ENCODE data around the gene SLC12A7.
"Not testable (repeated sequence)": the region's sequence is repeated elsewhere in the genome, so short reads cannot be mapped to it uniquely, and the experiment has no call there.

SLC12A7 gene

DNA sequence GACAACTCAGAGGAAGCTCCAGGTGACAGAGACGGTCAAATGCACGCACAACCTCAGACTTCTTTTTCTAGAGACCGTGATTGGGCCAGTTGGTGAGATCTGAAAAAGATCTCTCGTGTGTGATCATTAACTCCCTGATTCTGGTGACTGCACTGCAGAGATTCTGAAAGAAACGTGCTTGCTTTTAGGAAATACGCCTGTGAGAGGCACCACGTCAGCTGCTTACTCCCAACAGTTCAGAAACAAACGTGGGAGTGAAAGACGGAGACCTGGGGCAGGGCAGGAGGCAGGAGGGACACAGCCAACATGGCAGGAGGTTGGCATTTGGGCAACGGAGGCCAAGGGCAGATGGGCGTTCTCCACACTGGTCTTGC lies 15.9 kb downstream of the SLC12A7 start:
- DNase-seq (ENCODE audit: low spot score) = no peak

- no peak for DNase-seq (ENCODE audit: low spot score)
These were observed 16.4 kb downstream of the SLC12A7 start for GRCh38 chr5:1095302-1095989.

DNA sequence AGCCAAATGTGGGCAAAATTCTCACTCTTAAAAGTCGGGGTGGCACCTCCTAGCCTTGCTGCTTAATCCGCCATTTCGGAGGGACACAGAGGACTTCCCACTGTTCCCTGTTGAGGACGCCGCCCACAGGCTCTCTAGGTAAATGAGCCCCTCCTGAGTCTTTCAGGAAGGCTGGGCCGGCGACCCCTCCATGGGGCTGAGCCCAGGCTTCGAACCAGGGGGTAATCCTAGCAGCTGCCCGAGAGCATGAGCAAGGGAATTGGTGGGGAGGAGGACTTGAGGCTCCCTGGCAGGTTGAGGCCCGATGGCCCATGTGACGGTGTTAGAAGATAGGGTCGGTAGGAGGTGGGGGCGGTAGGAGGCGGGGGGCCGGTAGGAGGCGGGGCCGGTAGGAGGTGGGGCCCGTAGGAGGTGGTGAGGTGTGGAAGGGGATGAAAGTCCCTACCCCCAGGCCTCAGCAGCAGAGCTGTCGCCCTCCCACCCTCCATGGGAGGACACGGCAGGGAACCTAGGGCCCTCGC lies 17.1 kb downstream of the SLC12A7 start:
- DNase-seq (ENCODE audit: low spot score) = no peak

DNA sequence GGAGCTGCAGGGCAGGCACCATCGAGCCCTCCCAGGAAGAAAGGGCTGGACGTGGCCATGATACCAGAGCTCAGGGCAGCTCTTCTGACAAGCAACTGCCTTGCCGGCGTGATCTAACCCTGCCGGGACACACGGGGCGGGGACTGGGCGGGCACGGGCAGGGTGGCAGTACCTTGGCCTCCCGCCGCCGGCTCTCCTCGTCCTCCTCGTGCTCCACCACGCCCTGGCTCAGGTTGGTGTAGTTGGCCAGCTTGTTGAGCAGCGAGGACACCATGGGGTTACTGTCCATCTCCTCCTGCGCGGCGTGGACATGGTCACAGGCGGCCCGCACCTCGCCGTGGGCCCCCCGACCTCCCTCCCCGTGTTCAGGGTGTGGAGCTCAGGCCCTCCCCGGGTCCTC lies 18.5 kb downstream of the SLC12A7 start:
- no peak for DNase-seq (ENCODE audit: low spot score)

DNA sequence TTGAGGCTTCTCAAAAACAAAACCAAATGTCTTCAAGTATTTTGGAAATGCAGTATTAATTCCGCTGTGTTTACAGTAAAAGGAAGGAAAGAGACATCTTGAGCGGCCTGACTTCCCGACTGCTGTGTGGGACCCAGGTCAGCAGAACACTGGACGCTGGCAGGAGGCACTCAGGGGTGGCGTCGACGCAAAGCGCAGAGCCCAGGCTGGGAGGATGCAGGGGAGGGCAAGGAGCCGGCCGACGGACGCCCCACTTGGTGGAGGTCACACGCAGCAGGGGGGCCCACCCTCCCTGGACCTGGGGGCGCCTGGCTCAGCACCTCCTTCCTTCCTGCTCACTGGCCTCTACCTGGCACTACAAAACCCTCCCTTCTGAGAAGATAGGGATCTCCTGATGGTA lies 19.7 kb downstream of the SLC12A7 start:
- no peak for DNase-seq (ENCODE audit: low spot score)

DNA sequence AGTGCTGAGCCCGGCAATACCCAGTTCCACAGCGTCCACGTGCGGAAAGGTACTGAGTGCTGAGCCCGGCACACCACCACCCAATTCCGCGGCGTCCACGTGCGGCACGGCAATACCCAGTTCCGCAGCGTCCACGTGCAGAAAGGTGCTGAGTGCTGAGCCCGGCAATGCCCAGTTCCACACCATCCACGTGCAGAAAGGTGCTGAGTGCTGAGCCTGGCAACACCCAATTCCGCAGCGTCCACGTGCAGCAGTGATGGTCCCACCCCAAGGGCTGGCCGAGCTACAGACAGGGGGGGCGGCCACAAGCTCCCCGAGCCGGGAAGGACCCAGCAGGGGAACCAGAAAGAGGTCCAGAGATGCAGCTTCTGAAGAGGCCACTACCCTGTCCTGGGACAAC lies 20.2 kb downstream of the SLC12A7 start:
- no peak for DNase-seq (ENCODE audit: low spot score)

GRCh38 chr5:1090538-1090937 lies 21.3 kb downstream of the SLC12A7 start:
- peak; percentile 11 for DNase-seq (ENCODE audit: low spot score)

DNA sequence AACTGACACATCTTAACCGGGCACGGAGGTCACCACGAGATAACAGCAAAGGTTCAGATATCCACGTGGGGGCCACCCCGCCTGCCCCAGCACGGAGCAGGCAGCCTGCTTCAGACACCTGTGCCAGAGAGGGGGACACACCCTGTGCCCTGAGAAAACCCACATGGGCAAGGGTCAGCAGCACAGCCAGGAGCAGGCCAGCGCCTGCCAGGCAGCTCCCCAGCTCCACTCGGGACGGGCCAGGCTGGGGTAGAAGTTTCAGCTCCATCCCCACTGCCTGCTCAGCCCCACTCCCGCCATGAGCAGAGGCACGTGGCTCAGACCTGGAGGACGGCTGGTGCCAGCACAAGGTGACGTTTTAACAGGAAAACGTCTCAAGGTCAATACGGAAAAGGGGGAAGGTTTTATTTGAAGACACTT lies 22.2 kb downstream of the SLC12A7 start:
- DNase-seq (ENCODE audit: low spot score) = no peak

DNA sequence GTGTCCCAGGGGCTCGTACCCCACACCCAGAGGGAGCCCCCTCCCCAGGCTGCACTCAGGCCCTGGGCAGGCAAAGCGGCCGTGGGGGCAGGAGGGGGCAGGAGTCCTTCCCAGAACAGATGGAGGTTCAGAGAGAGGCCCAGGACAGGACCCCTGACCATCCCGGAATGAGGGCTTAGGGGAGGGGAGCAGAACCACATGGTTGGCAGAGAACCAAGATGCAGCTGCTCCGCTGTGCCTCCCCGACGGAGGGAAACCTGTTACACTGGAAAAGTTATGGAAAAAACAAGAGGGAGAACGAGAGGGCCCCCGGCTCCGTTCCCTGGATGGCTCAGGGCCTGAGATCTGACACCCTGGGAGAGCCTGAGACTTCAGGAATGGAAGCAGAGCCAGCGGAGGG lies 22.7 kb downstream of the SLC12A7 start:
- DNase-seq (ENCODE audit: low spot score) = no peak

- DNase-seq (ENCODE audit: low spot score) = no peak
These were observed 23.1 kb downstream of the SLC12A7 start for GRCh38 chr5:1088726-1089125.

- DNase-seq (ENCODE audit: low spot score) = no peak
These were observed 23.8 kb downstream of the SLC12A7 start for GRCh38 chr5:1088031-1088430.

DNA sequence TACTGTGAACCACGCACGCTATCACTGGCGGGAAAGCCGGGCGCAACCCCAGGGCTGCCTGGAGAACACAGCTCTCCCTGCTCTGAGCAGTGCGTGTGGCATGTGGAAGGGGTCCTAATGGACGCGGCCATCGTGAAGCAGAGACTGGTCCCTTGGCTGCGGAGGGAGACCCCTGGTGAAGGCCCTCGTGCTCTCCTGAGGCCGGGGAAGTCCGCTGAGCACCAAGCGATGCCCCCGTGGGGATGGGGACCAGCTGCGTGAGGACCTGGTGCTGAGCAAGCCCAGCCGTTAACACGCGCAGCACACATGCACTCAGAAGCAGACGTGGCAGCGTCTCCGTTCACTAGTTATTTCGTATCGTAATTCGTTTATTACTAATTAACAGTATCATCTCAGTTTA lies 24.4 kb downstream of the SLC12A7 start:
- DNase-seq (ENCODE audit: low spot score) = no peak

GRCh38 chr5:1086871-1087270 lies 25.0 kb downstream of the SLC12A7 start:
- DNase-seq (ENCODE audit: low spot score) = no peak

GRCh38 chr5:1086137-1086536 lies 25.7 kb downstream of the SLC12A7 start:
- DNase-seq (ENCODE audit: low spot score) = no peak

- DNase-seq (ENCODE audit: low spot score) = no peak
These were observed 26.5 kb downstream of the SLC12A7 start for GRCh38 chr5:1085391-1085790.

DNA sequence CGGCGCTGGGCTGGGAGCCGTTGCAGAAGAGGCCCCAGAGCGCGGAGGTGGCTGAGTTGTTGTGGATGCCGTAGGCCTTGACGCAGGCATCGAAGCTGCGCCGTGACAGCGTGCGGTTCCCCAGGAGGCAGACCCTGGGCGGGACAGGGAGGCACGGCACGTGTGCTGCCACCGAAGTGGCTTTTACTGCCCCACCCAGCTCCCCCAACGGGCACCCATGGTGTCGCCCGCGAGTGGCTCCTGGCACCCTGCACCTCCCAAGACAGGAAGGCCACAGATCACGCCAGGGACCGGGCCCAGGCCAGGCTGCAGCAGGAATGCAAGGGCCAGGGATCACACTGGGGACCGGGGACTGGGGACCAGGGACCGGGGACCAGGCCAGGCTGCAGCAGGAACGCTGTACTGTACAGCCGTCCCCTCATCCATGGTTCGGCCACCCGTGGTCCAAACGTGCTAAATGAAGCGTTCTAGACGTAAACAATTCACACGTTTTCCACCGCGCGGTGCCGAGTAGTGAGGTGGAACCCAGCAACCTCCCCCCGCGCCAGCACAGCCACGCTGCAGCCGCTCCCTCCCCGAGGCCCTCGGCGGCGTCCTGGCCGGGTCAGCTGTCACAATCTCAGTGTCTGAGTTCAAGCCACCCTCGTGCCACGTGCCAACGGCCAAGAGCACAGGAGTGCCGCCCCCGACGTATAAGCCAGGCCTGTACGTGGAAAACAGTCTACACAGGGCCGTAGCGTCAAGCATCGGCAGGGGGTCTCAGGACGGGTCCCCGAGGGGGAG lies 27.8 kb downstream of the SLC12A7 start:
- no peak for DNase-seq (ENCODE audit: low spot score)

DNA sequence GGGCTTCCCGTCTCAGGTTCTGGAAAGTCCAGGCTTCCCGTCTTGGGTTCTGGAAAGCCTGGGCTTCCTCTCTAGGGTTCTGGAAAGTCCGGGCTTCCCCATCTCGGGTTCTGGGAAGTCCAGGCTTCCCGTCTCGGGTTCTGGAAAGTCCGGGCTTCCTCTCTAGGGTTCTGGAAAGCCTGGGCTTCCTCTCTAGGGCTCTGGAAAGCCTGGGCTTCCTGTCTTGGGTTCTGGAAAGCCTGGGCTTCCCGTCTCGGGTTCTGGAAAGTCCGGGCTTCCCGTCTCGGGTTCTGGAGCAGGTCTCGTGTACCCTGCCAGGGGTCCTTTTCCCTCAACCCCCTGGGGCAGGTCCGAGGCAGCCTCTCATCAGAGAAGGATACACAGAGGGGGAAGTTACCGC lies 28.8 kb downstream of the SLC12A7 start:
- DNase-seq (ENCODE audit: low spot score) = not testable (repeated sequence)

DNA sequence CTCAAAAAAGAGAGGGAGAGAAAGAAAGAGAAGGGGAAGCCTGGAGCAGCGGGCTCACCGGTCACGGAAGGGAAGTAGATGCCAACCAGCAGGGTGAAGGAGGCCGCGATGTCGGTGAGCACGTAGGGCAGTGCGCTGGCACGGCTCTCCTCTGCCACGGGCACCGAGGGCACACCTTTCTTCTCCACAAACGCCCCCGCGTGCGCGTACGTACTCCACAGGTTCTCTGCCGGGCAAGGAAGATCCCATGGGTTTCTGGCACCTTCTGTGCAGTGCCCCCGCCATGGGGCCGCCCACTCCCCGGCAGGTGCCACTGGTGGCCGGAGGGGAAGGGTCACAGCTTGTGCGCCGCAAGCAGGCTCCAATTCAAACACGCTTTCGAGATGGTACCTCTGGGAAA lies 30.3 kb downstream of the SLC12A7 start:
- DNase-seq (ENCODE audit: low spot score) = no peak

DNA sequence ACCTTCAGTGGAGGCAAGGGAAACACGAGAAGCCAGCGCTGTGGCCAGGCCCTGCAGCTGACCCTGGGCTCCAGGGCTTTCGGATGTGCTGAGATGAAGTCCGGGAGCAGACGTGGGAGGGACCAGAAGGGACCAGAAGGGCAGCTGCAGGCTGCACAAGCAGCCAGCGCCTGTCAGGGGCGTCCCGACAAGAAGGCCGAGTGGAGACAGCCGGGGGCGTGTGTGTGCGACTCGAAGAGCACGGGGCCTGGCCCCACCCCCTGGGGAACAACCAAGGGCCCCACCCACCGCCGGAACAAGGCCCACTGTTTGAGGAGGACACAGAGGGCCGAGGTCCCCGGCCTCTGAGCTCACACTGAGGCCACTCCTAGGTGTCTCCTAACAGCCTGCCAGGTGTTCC lies 31.4 kb downstream of the SLC12A7 start:
- DNase-seq (ENCODE audit: low spot score) = no peak

DNA sequence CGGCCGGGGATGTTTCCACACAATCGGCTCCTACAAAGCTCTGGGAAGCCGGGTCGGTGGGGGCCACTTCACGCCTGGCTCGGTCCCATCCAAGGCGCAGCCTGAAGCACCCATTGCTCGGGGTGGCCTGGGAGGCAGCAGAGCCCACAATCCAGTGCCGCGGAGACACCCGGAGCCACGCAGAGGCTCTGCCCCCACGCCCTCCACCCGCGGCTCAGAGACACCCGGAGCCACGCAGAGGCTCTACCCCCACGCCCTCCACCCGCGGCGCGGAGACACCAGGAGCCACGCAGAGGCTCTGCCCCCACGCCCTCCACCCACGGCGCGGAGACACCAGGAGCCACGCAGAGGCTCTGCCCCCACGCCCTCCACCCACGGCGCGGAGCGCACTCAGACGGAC lies 31.9 kb downstream of the SLC12A7 start:
- DNase-seq (ENCODE audit: low spot score) = no peak

DNA sequence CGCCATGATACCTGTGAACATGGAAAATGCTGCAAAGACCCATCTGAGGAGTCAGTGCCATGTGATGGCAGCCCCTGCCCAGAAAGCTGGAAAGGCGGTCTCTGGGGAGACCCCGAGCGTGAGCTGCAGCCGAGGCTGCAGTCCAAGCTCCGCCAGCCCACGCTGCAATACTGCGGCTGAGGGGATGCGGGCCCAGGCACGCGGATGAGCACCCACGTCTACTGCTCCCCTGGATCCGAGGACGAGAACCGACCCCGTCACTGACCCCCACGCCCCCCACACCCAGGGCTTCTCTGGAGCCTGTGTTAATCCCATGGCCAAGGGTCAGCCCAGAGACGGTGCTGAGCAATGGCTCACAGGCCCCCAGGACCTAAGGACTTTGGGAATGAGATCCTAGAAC lies 32.4 kb downstream of the SLC12A7 start:
- no peak for DNase-seq (ENCODE audit: low spot score)

DNA sequence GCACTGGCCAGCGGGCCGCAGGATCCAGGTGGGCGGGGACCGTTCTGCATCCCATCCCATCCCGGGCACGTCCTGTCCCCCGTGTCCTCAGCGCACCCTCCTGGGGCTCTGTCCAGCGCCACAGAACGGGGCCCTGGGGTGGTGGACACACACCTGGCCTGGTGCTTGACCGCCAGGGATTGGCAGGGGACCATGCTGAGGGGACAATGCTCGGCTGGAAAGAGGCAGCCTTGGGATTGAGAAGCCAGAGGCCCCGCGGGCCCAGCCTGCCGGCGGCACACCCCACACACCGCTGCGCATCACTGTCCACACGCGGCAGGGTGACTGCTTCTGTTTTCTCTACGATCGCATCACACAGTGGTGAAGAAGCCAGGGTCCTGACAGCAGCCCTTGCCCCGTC lies 33.0 kb downstream of the SLC12A7 start:
- no peak for DNase-seq (ENCODE audit: low spot score)

DNA sequence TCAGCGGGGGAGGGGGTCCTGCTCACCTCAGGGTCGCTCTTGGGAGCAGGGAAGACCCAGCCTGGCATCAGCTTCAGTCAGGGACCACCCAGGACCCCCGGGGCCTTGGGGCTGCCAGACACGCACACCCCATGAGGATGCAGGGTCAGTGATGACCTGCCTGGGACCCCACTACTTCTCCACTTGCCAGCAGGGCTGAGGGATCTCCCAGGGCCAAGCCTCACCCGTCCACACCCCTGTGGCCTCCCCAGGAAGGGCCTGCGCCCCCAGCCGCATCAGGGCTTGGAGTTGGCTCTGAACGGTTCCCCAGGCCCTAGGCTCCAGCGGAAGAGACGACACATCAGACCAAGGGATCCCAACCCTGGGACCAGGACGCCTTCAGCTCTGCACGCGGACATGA lies 33.7 kb downstream of the SLC12A7 start:
- DNase-seq (ENCODE audit: low spot score) = no peak

Data from COLO829 (cell line).